Esophagus squamous epithelium (tissue), 5 donors: Measurements from ENCODE around the gene CLTCL1. TPM values are rescaled to one million over a fixed set of nuclear protein-coding genes. Genes with fewer than 3 reads are reported as not detected.

Experiments used
- DNase-seq: peaks from one replicate; lab custom pipeline; 2025; lab: John Stamatoyannopoulos, UW
- H3K27ac ChIP-seq, 4 donors: fragments of 200-600 bp; sonication (generic); one replicate each; pipeline ENCODE4 v1.5.1; 2016 to 2019; ENCODE audit warnings: mild to moderate bottlenecking in 1 of 4
- H3K27me3 ChIP-seq, 4 donors: fragments of 200-600 bp; sonication (generic); 1 replicate in 3 of 4; 2 replicates in 1 of 4; pipeline versions ENCODE4 v1.5.1 to v1.6.0; 2017 to 2021; ENCODE audit warnings: antibody characterized with exemption in 1 of 4
- H3K36me3 ChIP-seq, 3 donors: fragments of 200-600 bp; sonication (generic); one replicate each; pipeline ENCODE4 v1.5.1; 2016 to 2019
- H3K4me1 ChIP-seq, 3 donors: fragments of 200-600 bp; sonication (generic); one replicate each; pipeline ENCODE4 v1.5.1; 2017 to 2019
- H3K4me3 ChIP-seq, 4 donors: fragments of 200-600 bp; sonication (generic); 1 replicate in 3 of 4; 2 replicates in 1 of 4; pipeline ENCODE4 v1.5.1; 2016 to 2019; ENCODE audit warnings: mild to moderate bottlenecking in 2 of 4, moderate library complexity in 1 of 4
- H3K9me3 ChIP-seq, 3 donors: fragments of 200-600 bp; sonication (generic); one replicate each; pipeline ENCODE4 v1.5.1; 2016 to 2019
- POLR2A ChIP-seq, 4 donors: fragments of 450-650 bp; IDR thresholded peaks; one replicate each; pipeline ENCODE4 v1.6.1; 2017; ENCODE audit warnings: antibody characterized with exemption in 4 of 4, mild to moderate bottlenecking in 4 of 4, moderate library complexity in 3 of 4
- WGBS, 2 donors: methylation state at CpG; one replicate each; pipeline ENCODE4 v1.1.5; 2018; 5-methylcytosine and 5-hydroxymethylcytosine counted together
- intact Hi-C: fragments of 100-400 bp; cut with DNase I; formaldehyde crosslinking; loops from one replicate; pipeline ENCODE4 v1.15.0; 2022
- total RNA-seq, 4 donors: library from RNA; depleted of rRNA; stranded (reverse); fragments of >200 nt; gene quantifications; one replicate each; pipeline ENCODE4 v1.1.0, GENCODE V29; 2016
- TF ChIP-seq, protein P1 (sequence below), 6 experiments: fragments of 450-650 bp in 4 of 6; fragments of 200-600 bp in 2 of 6; sonication (generic) in 2 of 6; IDR thresholded peaks; one replicate each; pipeline ENCODE4 v1.5.1; 2016 to 2019; ENCODE audit warnings: antibody characterized with exemption in 6 of 6, mild to moderate bottlenecking in 4 of 6, moderate library complexity in 4 of 6
- donor health status: DM: yes; HTN: yes; CAD: no.

The CLTCL1 gene
- total RNA-seq, 4 donors from 2014 or later: 3.0 to 7.7 (median 5.1) TPM

- WGBS, 2 donors: 66 to 86% methylated on average over 5 of the region's 12 CpGs
- intact Hi-C loops: no loop called here
- peak overlapping the region in 1 of 4 donors; percentile 14 for H3K27ac ChIP-seq
Measured at GRCh38 chr22:19176175-19176643, 115.3 kb downstream of the CLTCL1 start.

GRCh38 chr22:19175602-19176174, 115.8 kb downstream of the CLTCL1 start:
- Histone ChIP-seq H3K27ac (peak overlapping the region in 1 of 4 donors; percentile 14), H3K4me1 (peaks cover 56 to 73% (median 65%) of the 10 kb centered on the region in 3 donors)
- DNase-seq: no peak

More at GRCh38 chr22:19176175-19176643, 115.3 kb downstream of the CLTCL1 start:
- peaks cover 52 to 68% (median 59%) of the 10 kb centered on the region in 3 donors for H3K4me1 ChIP-seq
- TF ChIP-seq POLR2A (IDR thresholded peaks at IDR 0.05): no peak
- TF ChIP-seq, protein P1, sequence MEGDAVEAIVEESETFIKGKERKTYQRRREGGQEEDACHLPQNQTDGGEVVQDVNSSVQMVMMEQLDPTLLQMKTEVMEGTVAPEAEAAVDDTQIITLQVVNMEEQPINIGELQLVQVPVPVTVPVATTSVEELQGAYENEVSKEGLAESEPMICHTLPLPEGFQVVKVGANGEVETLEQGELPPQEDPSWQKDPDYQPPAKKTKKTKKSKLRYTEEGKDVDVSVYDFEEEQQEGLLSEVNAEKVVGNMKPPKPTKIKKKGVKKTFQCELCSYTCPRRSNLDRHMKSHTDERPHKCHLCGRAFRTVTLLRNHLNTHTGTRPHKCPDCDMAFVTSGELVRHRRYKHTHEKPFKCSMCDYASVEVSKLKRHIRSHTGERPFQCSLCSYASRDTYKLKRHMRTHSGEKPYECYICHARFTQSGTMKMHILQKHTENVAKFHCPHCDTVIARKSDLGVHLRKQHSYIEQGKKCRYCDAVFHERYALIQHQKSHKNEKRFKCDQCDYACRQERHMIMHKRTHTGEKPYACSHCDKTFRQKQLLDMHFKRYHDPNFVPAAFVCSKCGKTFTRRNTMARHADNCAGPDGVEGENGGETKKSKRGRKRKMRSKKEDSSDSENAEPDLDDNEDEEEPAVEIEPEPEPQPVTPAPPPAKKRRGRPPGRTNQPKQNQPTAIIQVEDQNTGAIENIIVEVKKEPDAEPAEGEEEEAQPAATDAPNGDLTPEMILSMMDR (IDR thresholded peaks at IDR 0.05): no peak
- no peak for DNase-seq
- H3K4me3 ChIP-seq: no peak overlapping the region
- H3K27me3 ChIP-seq: no peaks in the 10 kb centered on the region
- H3K36me3 ChIP-seq: peaks cover 0 to 21% (median 0%) of the 10 kb centered on the region in 3 donors
- no peaks in the 10 kb centered on the region for H3K9me3 ChIP-seq

GRCh38 chr22:19175026-19175601, 116.4 kb downstream of the CLTCL1 start:
- no peak for DNase-seq
- TF ChIP-seq, protein P1 (IDR thresholded peaks at IDR 0.05): no peak
- TF ChIP-seq POLR2A (IDR thresholded peaks at IDR 0.05): no peak
- peaks cover 0 to 6% (median 0%) of the 10 kb centered on the region in 4 donors for H3K27me3 ChIP-seq
- no peak overlapping the region for H3K4me3 ChIP-seq
- H3K4me1 ChIP-seq: peaks cover 61 to 79% (median 68%) of the 10 kb centered on the region in 3 donors
- H3K27ac ChIP-seq: peak overlapping the region in 3 of 4 donors; percentile 18 to 26 (median 25)
- H3K9me3 ChIP-seq: no peaks in the 10 kb centered on the region
- WGBS, 2 donors: 76 to 90% methylated on average over 2 to 3 of the region's 7 CpGs
- intact Hi-C loops: no loop called here
- peaks cover 0 to 21% (median 0%) of the 10 kb centered on the region in 3 donors for H3K36me3 ChIP-seq

More at GRCh38 chr22:19175602-19176174, 115.8 kb downstream of the CLTCL1 start:
- peaks cover 0 to under 1% (median 0%) of the 10 kb centered on the region in 4 donors for H3K27me3 ChIP-seq
- no peak overlapping the region for H3K4me3 ChIP-seq
- no peak for TF ChIP-seq POLR2A (IDR thresholded peaks at IDR 0.05)
- TF ChIP-seq, protein P1 (IDR thresholded peaks at IDR 0.05): no peak
- peaks cover 0 to 21% (median 0%) of the 10 kb centered on the region in 3 donors for H3K36me3 ChIP-seq
- intact Hi-C loops: no loop called here
- no peaks in the 10 kb centered on the region for H3K9me3 ChIP-seq
- WGBS, 2 donors: 76 to 84% methylated on average over 7 to 16 of the region's 21 CpGs

GRCh38 chr22:19174106-19175025, 117.2 kb downstream of the CLTCL1 start:
- Histone ChIP-seq H3K9me3 (no peaks in the 10 kb centered on the region), H3K4me1 (peaks cover 64 to 83% (median 66%) of the 10 kb centered on the region in 3 donors), H3K27me3 (peaks cover 0 to 14% (median under 1%) of the 10 kb centered on the region in 4 donors), H3K27ac (peak overlapping the region in 3 of 4 donors; percentile 18 to 26 (median 25)), H3K36me3 (peaks cover 0 to 21% (median 0%) of the 10 kb centered on the region in 3 donors), H3K4me3 (no peak overlapping the region)
- 64% methylated on average over 5 of the region's 14 CpGs; no CpG with 5 or more reads in 1 of the 2 donors for WGBS, 2 donors
- no peak for DNase-seq
- no peak for TF ChIP-seq POLR2A (IDR thresholded peaks at IDR 0.05)
- TF ChIP-seq, protein P1 (IDR thresholded peaks at IDR 0.05): no peak
- intact Hi-C loops: no loop called here
